GM19324 (cell line): ENCODE measurements around the gene UBA1.

ENCODE experiments used
- ATAC-seq: cut with Tn5 transposase; IDR thresholded peaks from one replicate; pipeline ENCODE4 v1.9.1; 2021; ENCODE audit warnings: mild to moderate bottlenecking, moderate library complexity; ENCODE audit not compliant: unreplicated experiment, low FRiP score

UBA1 gene

GRCh38 chrX:47169726-47170515 lies 23.7 kb upstream of the UBA1 start:
- no peak for ATAC-seq

- ATAC-seq: no peak
Measured at GRCh38 chrX:47170861-47171692, 22.6 kb upstream of the UBA1 start.

GRCh38 chrX:47171996-47172395 lies 21.6 kb upstream of the UBA1 start:
- ATAC-seq: no peak

GRCh38 chrX:47172549-47172948 lies 21.1 kb upstream of the UBA1 start:
- no peak for ATAC-seq

GRCh38 chrX:47172971-47173792 lies 20.4 kb upstream of the UBA1 start:
- ATAC-seq: no peak

GRCh38 chrX:47174376-47174775 lies 19.3 kb upstream of the UBA1 start:
- no peak for ATAC-seq

GRCh38 chrX:47174846-47175587 lies 18.6 kb upstream of the UBA1 start:
- no peak for ATAC-seq

- ATAC-seq: no peak
Measured at GRCh38 chrX:47175588-47175980, 18.0 kb upstream of the UBA1 start.

GRCh38 chrX:47176101-47176740 lies 17.4 kb upstream of the UBA1 start:
- no peak for ATAC-seq

- no peak for ATAC-seq
Measured at GRCh38 chrX:47177079-47177478, 16.6 kb upstream of the UBA1 start.

- no peak for ATAC-seq
Measured at GRCh38 chrX:47178337-47178736, 15.3 kb upstream of the UBA1 start.

- no peak for ATAC-seq
Measured at GRCh38 chrX:47179221-47179927, 14.3 kb upstream of the UBA1 start.

GRCh38 chrX:47179928-47180255 lies 13.7 kb upstream of the UBA1 start:
- ATAC-seq: no peak

- ATAC-seq: no peak
Measured at GRCh38 chrX:47180346-47180745, 13.3 kb upstream of the UBA1 start.

- ATAC-seq: no peak
Measured at GRCh38 chrX:47181301-47181700, 12.3 kb upstream of the UBA1 start.

GRCh38 chrX:47182106-47182700 lies 11.4 kb upstream of the UBA1 start:
- no peak for ATAC-seq

GRCh38 chrX:47184486-47184885 lies 9.1 kb upstream of the UBA1 start:
- no peak for ATAC-seq

GRCh38 chrX:47185241-47185640 lies 8.4 kb upstream of the UBA1 start:
- ATAC-seq: no peak
